Neural cell (in vitro differentiated cells): ENCODE data around the gene ERGIC2. TPM values are rescaled to one million over a fixed set of nuclear protein-coding genes. Genes with fewer than 3 reads are reported as not detected.

Experiments used
- H2AFZ ChIP-seq: fragments of 200-600, 300-800 bp; sonication (generic), shearing (Covaris generic); 2 replicates; pipeline ENCODE4 v1.6.0; 2014; ENCODE audit warnings: low read depth, mild to moderate bottlenecking, antibody characterized with exemption, low read length, moderate library complexity
- H3F3A ChIP-seq: fragments of 200-600 bp; shearing (Covaris generic); 2 replicates; pipeline ENCODE4 v1.6.1; 2016; ENCODE audit warnings: mild to moderate bottlenecking, moderate library complexity, mixed read lengths, antibody characterized with exemption, low read length; ENCODE audit not compliant: insufficient read depth, poor library complexity, severe bottlenecking
- H3K27ac ChIP-seq: fragments of 200-600, 300-800 bp; sonication (generic), shearing (Covaris generic); 2 replicates; pipeline ENCODE4 v1.5.1; 2014; ENCODE audit warnings: mild to moderate bottlenecking, low read length, moderate library complexity
- H3K27me3 ChIP-seq: fragments of 300-800, 200-600 bp; sonication (generic), shearing (Covaris generic); 2 replicates; pipeline ENCODE4 v1.6.0; 2014; ENCODE audit warnings: mild to moderate bottlenecking, low read depth, low read length, moderate library complexity; ENCODE audit not compliant: insufficient read depth
- H3K36me3 ChIP-seq: fragments of 300-800, 200-600 bp; sonication (generic), shearing (Covaris generic); 2 replicates; pipeline ENCODE4 v1.5.1; 2014; ENCODE audit warnings: mild to moderate bottlenecking, antibody characterized with exemption, low read length, moderate library complexity; ENCODE audit not compliant: insufficient read depth
- H3K4me2 ChIP-seq: fragments of 300-800, 200-600 bp; sonication (generic), shearing (Covaris generic); 2 replicates; pipeline ENCODE4 v1.6.0; 2014; ENCODE audit warnings: mild to moderate bottlenecking, low read length
- H3K4me3 ChIP-seq: fragments of 300-800, 200-600 bp; sonication (generic), shearing (Covaris generic); 2 replicates; pipeline ENCODE4 v1.5.1; 2014; ENCODE audit warnings: mild to moderate bottlenecking, low read length, moderate library complexity
- H3K79me2 ChIP-seq: fragments of 200-600 bp; shearing (Covaris generic); replicated peaks from 2 replicates; pipeline ENCODE4 v1.6.0; 2014; ENCODE audit warnings: mild to moderate bottlenecking, low read length, moderate library complexity; ENCODE audit not compliant: insufficient read depth
- H3K9ac ChIP-seq: fragments of 300-800, 200-600 bp; sonication (generic), shearing (Covaris generic); 2 replicates; pipeline ENCODE4 v1.6.1; 2016; ENCODE audit warnings: mild to moderate bottlenecking, low read length, mixed read lengths
- H3K9me2 ChIP-seq: fragments of 200-600 bp; shearing (Covaris generic); 2 replicates; pipeline ENCODE4 v1.6.1; 2016; ENCODE audit warnings: mild to moderate bottlenecking, low read length, mixed read lengths; ENCODE audit not compliant: insufficient read depth
- H3K9me3 ChIP-seq: fragments of 200-600, 300-800 bp; sonication (generic), shearing (Covaris generic); 2 replicates; pipeline ENCODE4 v1.6.1; 2016; ENCODE audit warnings: mild to moderate bottlenecking, mixed run types, low read length, moderate library complexity, mixed read lengths
- H4K20me1 ChIP-seq: fragments of 200-600 bp; shearing (Covaris generic); 2 replicates; pipeline ENCODE4 v1.6.1; 2016; ENCODE audit warnings: mild to moderate bottlenecking, mixed run types; ENCODE audit not compliant: insufficient read depth
- CTCF ChIP-seq: fragments of 450-650 bp; IDR thresholded peaks from 2 replicates; pipeline ENCODE4 v1.5.1; 2014; ENCODE audit warnings: antibody characterized with exemption, mild to moderate bottlenecking, moderate library complexity; ENCODE audit not compliant: poor library complexity, severe bottlenecking
- EP300 ChIP-seq: fragments of 450-650 bp; conservative IDR thresholded peaks from 2 replicates; pipeline ENCODE4 v1.6.1; 2014; ENCODE audit warnings: antibody characterized with exemption, mild to moderate bottlenecking, moderate library complexity; ENCODE audit not compliant: poor library complexity, severe bottlenecking
- EZH2 ChIP-seq: fragments of 200-600, 300-800 bp; shearing (Covaris generic), sonication (generic); IDR thresholded peaks from 2 replicates; pipeline ENCODE4 v1.6.1; 2014; ENCODE audit warnings: antibody characterized with exemption, low read length, borderline replicate concordance, mild to moderate bottlenecking; ENCODE audit not compliant: insufficient read depth, poor library complexity, severe bottlenecking
- MXI1 ChIP-seq: fragments of 450-650 bp; conservative IDR thresholded peaks from 2 replicates; pipeline ENCODE4 v1.6.1; 2014; ENCODE audit warnings: antibody characterized with exemption, mild to moderate bottlenecking; ENCODE audit not compliant: poor library complexity, severe bottlenecking
- POLR2AphosphoS5 ChIP-seq: IDR thresholded peaks from 2 replicates; pipeline ENCODE4 v1.6.1; 2012
- RAD21 ChIP-seq: fragments of 450-650 bp; conservative IDR thresholded peaks from 2 replicates; pipeline ENCODE4 v1.6.1; 2014; ENCODE audit warnings: antibody characterized with exemption, mild to moderate bottlenecking, moderate library complexity
- REST ChIP-seq: IDR thresholded peaks from 2 replicates; pipeline ENCODE4 v1.6.1; 2012; ENCODE audit warnings: borderline replicate concordance
- SMC3 ChIP-seq: fragments of 450-650 bp; conservative IDR thresholded peaks from 2 replicates; pipeline ENCODE4 v1.6.1; 2014; ENCODE audit warnings: antibody characterized with exemption, mild to moderate bottlenecking, moderate library complexity; ENCODE audit not compliant: poor library complexity
- TAF1 ChIP-seq: IDR thresholded peaks from 2 replicates; pipeline ENCODE4 v1.6.1; 2012; ENCODE audit warnings: low read depth
- polyA plus RNA-seq: library from polyadenylated mRNA; depleted of rRNA; stranded (reverse); fragments of >200 nt; gene quantifications from 2 replicates; pipeline ENCODE4 v1.2.3, GENCODE V29; 2014

Gene ERGIC2
- polyA plus RNA-seq, 1 donor from 2014 or later, result 106 TPM

- H3K36me3 ChIP-seq, result no peaks in the 10 kb centered on the region
- TF ChIP-seq RAD21 (no peak), REST (no peak), CTCF (no peak), TAF1 (no peak)
- H3K27me3 ChIP-seq, result no peaks in the 10 kb centered on the region
- no peaks in the 10 kb centered on the region for H3K9me2 ChIP-seq
- H2AFZ ChIP-seq, result no peak overlapping the region
- H3K9me3 ChIP-seq, result no peaks in the 10 kb centered on the region
- H4K20me1 ChIP-seq, result no peaks in the 10 kb centered on the region
- H3K4me2 ChIP-seq, result no peak overlapping the region
- H3K27ac ChIP-seq, result no peak overlapping the region
- H3K9ac ChIP-seq, result no peak overlapping the region
- H3K4me3 ChIP-seq, result no peak overlapping the region
- H3F3A ChIP-seq, result no peaks in the 10 kb centered on the region
- H3K79me2 ChIP-seq, result no peaks in the 10 kb centered on the region
These were observed 49.2 kb upstream of the ERGIC2 start for GRCh38 chr12:29429999-29430715.

GRCh38 chr12:29428633-29429032, 47.7 kb upstream of the ERGIC2 start:
- Histone ChIP-seq H3K9me3 (no peaks in the 10 kb centered on the region), H3K9me2 (no peaks in the 10 kb centered on the region)

More at GRCh38 chr12:29428633-29429032, 47.7 kb upstream of the ERGIC2 start:
- H3K27ac ChIP-seq, result no peak overlapping the region
- H3K4me3 ChIP-seq, result no peak overlapping the region
- no peak overlapping the region for H3K4me2 ChIP-seq
- no peak overlapping the region for H2AFZ ChIP-seq
- H3F3A ChIP-seq, result no peaks in the 10 kb centered on the region
- no peaks in the 10 kb centered on the region for H4K20me1 ChIP-seq
- no peaks in the 10 kb centered on the region for H3K27me3 ChIP-seq
- no peaks in the 10 kb centered on the region for H3K36me3 ChIP-seq
- H3K79me2 ChIP-seq, result no peaks in the 10 kb centered on the region
- no peak for TF ChIP-seq POLR2AphosphoS5
- TF ChIP-seq EP300, result no peak
- TF ChIP-seq SMC3, result no peak
- no peak for TF ChIP-seq TAF1
- no peak for TF ChIP-seq EZH2
- TF ChIP-seq REST, result no peak
- no peak for TF ChIP-seq RAD21
- TF ChIP-seq MXI1, result no peak
- no peak for TF ChIP-seq CTCF
- no peak overlapping the region for H3K9ac ChIP-seq
